HepG2 (cell line): ENCODE measurements around the gene ZNF17. TPM values are rescaled to one million over a fixed set of nuclear protein-coding genes. Genes with fewer than 3 reads are reported as not detected.
A peak's percentile ranks its signal among the peaks of the same experiment; 100 is the strongest.

Experiments
- polyA plus RNA-seq, 8 experiments: library from polyadenylated mRNA; depleted of rRNA in 3 of 8; stranded (reverse) in 7 of 8; unstranded in 1 of 8; fragments of >200 nt; fragmentation: Illumina TruSeq in 4 of 8; extraction: Trizol in 4 of 8; gene quantifications; 2 replicates each; pipeline versions ENCODE4 v1.2.1 to v1.2.3, GENCODE V29; 2011 to 2016; ENCODE audit warnings: low read depth in 4 of 8, missing spikeins in 1 of 8, mixed read lengths in 1 of 8; ENCODE audit not compliant: insufficient read depth in 1 of 8
- total RNA-seq, 5 experiments: library from RNA; depleted of rRNA; stranded (reverse); fragments of >200 nt; fragmentation: Illumina TruSeq; extraction: Trizol; gene quantifications; 2 replicates each; pipeline ENCODE4 v1.2.3, GENCODE V29; 2016; ENCODE audit warnings: low read depth in 1 of 5
- TF ChIP-seq, protein P1 (sequence below), 2 experiments: fragments of 450-650 bp in 1 of 2; sonication (generic) in 1 of 2; formaldehyde crosslinking in 1 of 2; IDR thresholded peaks; 2 replicates each; pipeline versions ENCODE4 v1.6.1 to v1.8.0; 2016 to 2022; ENCODE audit warnings: antibody characterized with exemption in 1 of 2, mild to moderate bottlenecking in 1 of 2, missing genetic modification reagents in 1 of 2

The ZNF17 gene
- total and polyA plus RNA-seq, 2 of the 13 experiments (the other 11 are each of a cell fraction or from before 2014, with no cell fraction given): 3.7 to 10.1 TPM

DNA sequence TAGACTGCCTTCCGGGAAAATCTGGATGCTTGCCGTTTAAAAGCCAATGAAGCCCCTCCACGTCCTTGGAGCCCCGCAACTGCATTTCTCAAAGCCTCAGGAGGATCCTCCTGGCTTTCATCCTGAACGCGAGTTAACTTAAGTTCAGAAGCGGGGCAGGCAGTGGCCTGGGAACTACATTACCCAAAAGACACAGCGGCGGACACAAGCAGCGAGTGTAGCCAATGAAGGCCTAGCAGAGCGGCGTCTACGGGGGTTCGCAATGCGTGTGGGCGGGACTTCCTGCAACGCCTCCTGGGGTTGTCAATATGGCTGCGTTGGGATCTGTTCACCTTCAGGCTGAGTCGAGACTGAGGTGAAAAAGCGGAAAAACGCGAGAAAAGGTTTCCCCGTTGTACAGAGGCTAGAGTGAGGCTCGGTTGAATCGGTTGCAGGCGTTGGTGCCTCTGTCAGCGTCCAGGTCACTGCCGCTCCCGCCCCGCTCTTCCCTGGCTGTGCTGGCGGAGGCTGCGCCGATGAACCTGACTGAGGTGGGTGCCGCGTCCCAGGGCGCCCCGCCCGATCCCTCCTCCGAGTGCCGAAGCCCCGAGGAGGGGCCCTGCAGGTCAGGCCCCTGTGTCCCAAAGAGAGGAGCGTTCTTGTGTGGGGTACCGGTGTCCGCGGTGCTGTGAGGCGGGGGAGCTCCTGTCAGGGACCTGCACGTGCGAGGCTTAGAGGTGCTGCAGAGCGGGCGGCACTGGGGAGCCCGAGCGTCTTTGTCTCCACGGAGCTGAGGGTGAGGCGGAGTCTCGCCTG, at the start of gene ZNF17 (continued):
- TF ChIP-seq, protein P1, sequence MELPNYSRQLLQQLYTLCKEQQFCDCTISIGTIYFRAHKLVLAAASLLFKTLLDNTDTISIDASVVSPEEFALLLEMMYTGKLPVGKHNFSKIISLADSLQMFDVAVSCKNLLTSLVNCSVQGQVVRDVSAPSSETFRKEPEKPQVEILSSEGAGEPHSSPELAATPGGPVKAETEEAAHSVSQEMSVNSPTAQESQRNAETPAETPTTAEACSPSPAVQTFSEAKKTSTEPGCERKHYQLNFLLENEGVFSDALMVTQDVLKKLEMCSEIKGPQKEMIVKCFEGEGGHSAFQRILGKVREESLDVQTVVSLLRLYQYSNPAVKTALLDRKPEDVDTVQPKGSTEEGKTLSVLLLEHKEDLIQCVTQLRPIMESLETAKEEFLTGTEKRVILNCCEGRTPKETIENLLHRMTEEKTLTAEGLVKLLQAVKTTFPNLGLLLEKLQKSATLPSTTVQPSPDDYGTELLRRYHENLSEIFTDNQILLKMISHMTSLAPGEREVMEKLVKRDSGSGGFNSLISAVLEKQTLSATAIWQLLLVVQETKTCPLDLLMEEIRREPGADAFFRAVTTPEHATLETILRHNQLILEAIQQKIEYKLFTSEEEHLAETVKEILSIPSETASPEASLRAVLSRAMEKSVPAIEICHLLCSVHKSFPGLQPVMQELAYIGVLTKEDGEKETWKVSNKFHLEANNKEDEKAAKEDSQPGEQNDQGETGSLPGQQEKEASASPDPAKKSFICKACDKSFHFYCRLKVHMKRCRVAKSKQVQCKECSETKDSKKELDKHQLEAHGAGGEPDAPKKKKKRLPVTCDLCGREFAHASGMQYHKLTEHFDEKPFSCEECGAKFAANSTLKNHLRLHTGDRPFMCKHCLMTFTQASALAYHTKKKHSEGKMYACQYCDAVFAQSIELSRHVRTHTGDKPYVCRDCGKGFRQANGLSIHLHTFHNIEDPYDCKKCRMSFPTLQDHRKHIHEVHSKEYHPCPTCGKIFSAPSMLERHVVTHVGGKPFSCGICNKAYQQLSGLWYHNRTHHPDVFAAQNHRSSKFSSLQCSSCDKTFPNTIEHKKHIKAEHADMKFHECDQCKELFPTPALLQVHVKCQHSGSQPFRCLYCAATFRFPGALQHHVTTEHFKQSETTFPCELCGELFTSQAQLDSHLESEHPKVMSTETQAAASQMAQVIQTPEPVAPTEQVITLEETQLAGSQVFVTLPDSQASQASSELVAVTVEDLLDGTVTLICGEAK (IDR thresholded peaks at IDR 0.05): no peak
- TF ChIP-seq, protein P1 (CRISPR knock-in tag; IDR thresholded peaks at IDR 0.05): peak; percentile 40; the same call in 1 of the 2 replicates
